ENCODE data around the gene BCL11B.

Gene BCL11B

DNA sequence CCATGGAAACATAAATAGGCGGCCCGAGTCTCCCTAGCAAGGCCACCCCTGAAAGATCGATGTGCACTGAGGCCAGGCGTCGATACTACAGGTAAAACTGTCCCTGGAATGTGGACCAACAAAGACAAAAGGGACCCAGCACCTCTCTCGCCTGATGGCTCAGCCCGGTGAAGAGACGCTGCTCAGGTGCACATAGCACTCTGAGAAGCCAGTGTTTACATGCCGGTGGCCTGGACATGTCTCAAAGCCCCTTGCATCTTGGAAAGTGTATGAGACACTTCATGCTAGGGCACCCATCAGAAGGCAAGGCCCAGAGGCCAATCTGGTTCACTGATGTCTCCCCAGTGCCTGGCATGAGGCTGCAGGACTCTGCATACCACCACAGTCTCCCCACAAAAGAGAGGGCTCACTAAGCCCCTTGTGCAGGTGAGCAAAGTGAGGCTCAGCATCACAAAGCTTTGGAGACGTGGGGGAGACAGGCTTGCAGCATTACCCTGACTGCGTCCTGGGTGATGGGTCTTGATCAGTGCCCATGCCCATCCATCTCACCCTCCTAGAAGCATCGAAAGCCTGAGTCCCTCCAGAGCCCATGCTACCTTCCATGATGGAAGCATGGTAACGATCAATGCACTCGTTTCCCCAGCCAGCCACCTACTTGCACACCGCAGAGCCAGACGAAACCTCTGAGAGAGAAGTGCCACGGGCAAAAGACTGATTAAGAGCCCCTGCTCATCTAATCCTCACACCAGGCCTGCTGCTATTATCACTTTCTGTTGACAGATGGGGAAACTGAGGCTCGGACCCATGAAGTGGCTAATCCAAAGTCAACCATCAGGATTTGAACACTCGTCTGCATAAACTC lies 16.1 kb downstream of the BCL11B start:
- DNase-seq (ENCODE audit: low read depth) = no peak
- in situ Hi-C loops (cut with HindIII; ENCODE audit: low sequenced_read_pairs) = no loop called here
- H3K4me3 ChIP-seq (ENCODE audit: low read depth, low read length) = no peak overlapping the region
- TF ChIP-seq, protein P1, sequence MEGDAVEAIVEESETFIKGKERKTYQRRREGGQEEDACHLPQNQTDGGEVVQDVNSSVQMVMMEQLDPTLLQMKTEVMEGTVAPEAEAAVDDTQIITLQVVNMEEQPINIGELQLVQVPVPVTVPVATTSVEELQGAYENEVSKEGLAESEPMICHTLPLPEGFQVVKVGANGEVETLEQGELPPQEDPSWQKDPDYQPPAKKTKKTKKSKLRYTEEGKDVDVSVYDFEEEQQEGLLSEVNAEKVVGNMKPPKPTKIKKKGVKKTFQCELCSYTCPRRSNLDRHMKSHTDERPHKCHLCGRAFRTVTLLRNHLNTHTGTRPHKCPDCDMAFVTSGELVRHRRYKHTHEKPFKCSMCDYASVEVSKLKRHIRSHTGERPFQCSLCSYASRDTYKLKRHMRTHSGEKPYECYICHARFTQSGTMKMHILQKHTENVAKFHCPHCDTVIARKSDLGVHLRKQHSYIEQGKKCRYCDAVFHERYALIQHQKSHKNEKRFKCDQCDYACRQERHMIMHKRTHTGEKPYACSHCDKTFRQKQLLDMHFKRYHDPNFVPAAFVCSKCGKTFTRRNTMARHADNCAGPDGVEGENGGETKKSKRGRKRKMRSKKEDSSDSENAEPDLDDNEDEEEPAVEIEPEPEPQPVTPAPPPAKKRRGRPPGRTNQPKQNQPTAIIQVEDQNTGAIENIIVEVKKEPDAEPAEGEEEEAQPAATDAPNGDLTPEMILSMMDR (IDR thresholded peaks at IDR 0.05; ENCODE audit: low read depth, low read length, missing control alignments) = no peak

DNA sequence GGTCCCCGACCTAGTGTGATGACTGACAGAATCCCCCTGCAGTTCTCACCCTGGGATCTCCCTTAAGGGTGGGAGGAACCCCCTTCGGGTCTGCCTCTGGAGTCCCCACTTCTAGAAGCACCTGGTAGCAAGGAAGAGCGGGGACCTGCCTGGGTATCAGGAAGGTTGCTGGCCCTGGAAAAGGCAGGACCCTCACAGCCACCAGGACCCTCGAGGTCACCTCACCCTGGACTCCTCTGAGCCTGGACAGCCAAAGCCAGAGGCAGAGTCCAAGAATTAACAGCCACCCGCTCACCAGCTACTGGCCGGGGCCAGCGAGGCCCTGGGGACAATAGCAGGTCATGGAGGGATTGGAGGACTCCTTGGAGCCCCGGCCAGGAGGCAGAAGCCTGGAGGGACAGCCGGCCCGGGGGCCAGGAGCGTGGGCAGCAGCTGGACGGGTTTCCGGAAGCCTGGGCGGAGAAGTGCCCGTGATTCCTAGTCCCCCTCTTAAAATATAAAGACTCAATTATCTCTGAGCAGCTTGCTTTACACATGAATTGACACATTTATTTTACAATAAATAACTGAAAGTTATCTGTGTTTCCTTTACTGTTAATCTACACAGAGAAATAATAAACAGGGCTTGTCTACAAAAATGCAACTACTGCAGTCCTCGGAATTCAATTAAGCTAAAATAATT lies 17.5 kb downstream of the BCL11B start:
- DNase-seq (ENCODE audit: low read depth) = no peak
- TF ChIP-seq, protein P1 (IDR thresholded peaks at IDR 0.05; ENCODE audit: low read depth, low read length, missing control alignments) = no peak
- H3K4me3 ChIP-seq (ENCODE audit: low read depth, low read length) = no peak overlapping the region
- in situ Hi-C loops (cut with HindIII; ENCODE audit: low sequenced_read_pairs) = no loop called here

DNA sequence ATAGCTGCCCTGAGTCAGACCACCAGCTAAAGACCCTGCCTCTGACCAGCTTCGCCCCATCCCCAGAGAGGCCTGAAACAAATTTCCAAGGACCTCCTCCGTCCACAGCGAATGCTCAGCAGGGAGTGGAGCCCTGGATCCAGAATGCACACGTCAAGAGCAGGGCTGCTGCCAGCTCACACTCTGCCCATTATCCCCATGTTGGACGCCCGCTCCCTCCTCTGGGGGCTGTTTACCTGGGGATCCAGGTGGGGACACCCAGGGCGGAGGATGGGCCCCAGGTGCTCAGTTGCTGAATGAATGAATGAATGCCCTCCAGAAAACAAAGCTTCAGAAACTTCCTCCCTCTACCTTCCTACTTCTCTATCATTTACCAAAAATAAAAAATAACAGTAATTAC lies 18.1 kb downstream of the BCL11B start:
- in situ Hi-C loops (cut with HindIII; ENCODE audit: low sequenced_read_pairs) = no loop called here
- no peak overlapping the region for H3K4me3 ChIP-seq (ENCODE audit: low read depth, low read length)
- TF ChIP-seq, protein P1 (IDR thresholded peaks at IDR 0.05; ENCODE audit: low read depth, low read length, missing control alignments) = no peak
- no peak for DNase-seq (ENCODE audit: low read depth)

GRCh38 chr14:99252940-99253868 lies 18.8 kb downstream of the BCL11B start:
- H3K4me3 ChIP-seq (ENCODE audit: low read depth, low read length) = no peak overlapping the region
- in situ Hi-C loops (cut with HindIII; ENCODE audit: low sequenced_read_pairs) = no loop called here
- TF ChIP-seq, protein P1 (IDR thresholded peaks at IDR 0.05; ENCODE audit: low read depth, low read length, missing control alignments) = no peak
- DNase-seq (ENCODE audit: low read depth) = no peak

GRCh38 chr14:99252443-99252939 lies 19.5 kb downstream of the BCL11B start:
- in situ Hi-C loops (cut with HindIII; ENCODE audit: low sequenced_read_pairs) = no loop called here
- no peak overlapping the region for H3K4me3 ChIP-seq (ENCODE audit: low read depth, low read length)
- TF ChIP-seq, protein P1 (IDR thresholded peaks at IDR 0.05; ENCODE audit: low read depth, low read length, missing control alignments) = no peak
- no peak for DNase-seq (ENCODE audit: low read depth)

GRCh38 chr14:99251721-99252120 lies 20.3 kb downstream of the BCL11B start:
- H3K4me3 ChIP-seq (ENCODE audit: low read depth, low read length) = no peak overlapping the region
- TF ChIP-seq, protein P1 (IDR thresholded peaks at IDR 0.05; ENCODE audit: low read depth, low read length, missing control alignments) = no peak
- DNase-seq (ENCODE audit: low read depth) = no peak
- in situ Hi-C loops (cut with HindIII; ENCODE audit: low sequenced_read_pairs) = no loop called here
